ENCODE data around the gene ZNF787.
"Not testable (repeated sequence)": the region's sequence is repeated elsewhere in the genome, so short reads cannot be mapped to it uniquely, and the experiment has no call there.

Gene ZNF787

GRCh38 chr19:56121180-56122167 is at the start of gene ZNF787:
Gene ZNF787, minus strand, starts transcription at chr19:56121295. Its CDS starts 18,078 bp downstream, at chr19:56103217.
- DNase-seq, result peak; percentile 99

GRCh38 chr19:56170261-56170660 is 49.2 kb upstream of the ZNF787 start:
- DNase-seq, result peak; percentile 99

GRCh38 chr19:56167064-56167578 is 46.0 kb upstream of the ZNF787 start:
- no peak for DNase-seq

GRCh38 chr19:56163097-56163496 is 42.0 kb upstream of the ZNF787 start:
- DNase-seq, result no peak

- DNase-seq, result peak; percentile 35
These were observed 41.2 kb upstream of the ZNF787 start for GRCh38 chr19:56162258-56162657.

- DNase-seq, result no peak
These were observed 40.4 kb upstream of the ZNF787 start for GRCh38 chr19:56161534-56161933.

GRCh38 chr19:56159622-56160271 is 38.7 kb upstream of the ZNF787 start:
- no peak for DNase-seq

GRCh38 chr19:56159009-56159559 is 38.0 kb upstream of the ZNF787 start:
- no peak for DNase-seq

- DNase-seq, result no peak
These were observed 37.2 kb upstream of the ZNF787 start for GRCh38 chr19:56158170-56158757.

GRCh38 chr19:56156768-56157167 is 35.7 kb upstream of the ZNF787 start:
- DNase-seq, result no peak

GRCh38 chr19:56155124-56155687 is 34.1 kb upstream of the ZNF787 start:
- DNase-seq, result peak; percentile 58

GRCh38 chr19:56153507-56153906 is 32.4 kb upstream of the ZNF787 start:
- no peak for DNase-seq

- no peak for DNase-seq
These were observed 31.5 kb upstream of the ZNF787 start for GRCh38 chr19:56152644-56153043.

GRCh38 chr19:56150358-56150757 is 29.3 kb upstream of the ZNF787 start:
- DNase-seq, result no peak

GRCh38 chr19:56149656-56150038 is 28.6 kb upstream of the ZNF787 start:
- DNase-seq, result no peak

- DNase-seq, result not testable (repeated sequence)
These were observed 28.0 kb upstream of the ZNF787 start for GRCh38 chr19:56148955-56149655.

- DNase-seq, result no peak
These were observed 27.0 kb upstream of the ZNF787 start for GRCh38 chr19:56148096-56148495.

GRCh38 chr19:56147307-56147706 is 26.2 kb upstream of the ZNF787 start:
- DNase-seq, result no peak

- DNase-seq, result no peak
These were observed 25.8 kb upstream of the ZNF787 start for GRCh38 chr19:56146904-56147303.

- no peak for DNase-seq
These were observed 24.6 kb upstream of the ZNF787 start for GRCh38 chr19:56145698-56146097.

- no peak for DNase-seq
These were observed 23.7 kb upstream of the ZNF787 start for GRCh38 chr19:56144831-56145230.

GRCh38 chr19:56144376-56144775 is 23.3 kb upstream of the ZNF787 start:
- DNase-seq, result no peak
